Measurements from ENCODE around the gene VWA3A.

DNA sequence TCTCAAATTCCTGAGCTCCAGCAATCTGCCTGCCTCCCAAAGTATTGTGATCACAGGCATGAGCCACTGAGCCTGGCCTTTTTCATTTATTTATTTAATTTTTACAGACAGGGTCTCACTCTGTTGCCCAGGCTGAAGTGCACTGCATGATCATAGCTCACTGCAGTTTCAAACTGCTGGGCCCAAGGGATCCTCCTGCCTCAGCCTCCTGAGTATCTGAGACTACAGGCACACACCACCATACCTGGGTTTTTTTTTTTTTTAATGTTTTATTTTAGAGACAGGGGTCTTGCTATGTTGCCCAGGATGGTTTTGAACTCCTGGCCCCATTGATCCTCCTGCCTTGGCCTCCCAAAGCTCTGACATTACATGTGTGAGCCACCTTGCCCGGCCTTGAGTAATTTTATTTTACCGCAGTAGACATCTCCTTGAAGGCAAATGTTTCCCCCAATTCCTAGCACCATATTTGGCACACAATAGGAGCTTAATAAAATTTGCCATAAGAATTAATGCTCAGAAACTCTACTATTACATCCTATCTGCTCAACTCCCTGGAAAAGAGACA, 111.8 kb downstream of the VWA3A start:
- TF ChIP-seq TAF1 (IDR thresholded peaks at IDR 0.05; ENCODE audit: low read depth, low read length) (no peak), FOSL1 (IDR thresholded peaks at IDR 0.05; ENCODE audit: insufficient read depth, low read depth, low read length) (no peak), EZH2 (IDR thresholded peaks at IDR 0.05; ENCODE audit: low read depth, low read length, severe bottlenecking) (no peak), SUZ12 (IDR thresholded peaks at IDR 0.05; ENCODE audit: low read length) (no peak)

Measured in H1 (cell line).